GM18520 (cell line): ENCODE results near the gene NDUFA6.
"Not testable (repeated sequence)": the region's sequence is repeated elsewhere in the genome, so short reads cannot be mapped to it uniquely, and the experiment has no call there.

Experiments
- ATAC-seq: cut with Tn5 transposase; IDR thresholded peaks from one replicate; pipeline ENCODE4 v1.9.1; 2021; ENCODE audit not compliant: unreplicated experiment

NDUFA6 gene

DNA sequence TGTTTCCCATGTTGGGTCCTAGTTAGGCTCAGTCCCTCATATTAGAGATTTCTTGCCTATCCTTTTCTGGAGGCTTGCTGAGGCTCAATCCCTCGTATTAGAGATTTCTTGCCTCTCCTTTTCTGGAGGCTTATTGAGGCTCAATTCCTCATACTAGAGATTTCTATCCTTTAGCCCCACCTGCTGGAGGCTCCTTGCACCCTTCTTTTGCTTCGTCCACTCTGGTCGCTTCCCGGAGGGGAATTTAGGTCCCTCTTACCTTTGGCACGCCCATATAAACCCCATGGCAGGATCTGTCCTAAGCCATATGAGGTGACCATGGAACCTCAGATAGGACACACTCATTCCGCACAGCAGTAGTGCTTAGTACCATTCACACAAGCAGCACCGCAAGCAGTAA, 24.1 kb upstream of the NDUFA6 start:
- ATAC-seq: no peak

DNA sequence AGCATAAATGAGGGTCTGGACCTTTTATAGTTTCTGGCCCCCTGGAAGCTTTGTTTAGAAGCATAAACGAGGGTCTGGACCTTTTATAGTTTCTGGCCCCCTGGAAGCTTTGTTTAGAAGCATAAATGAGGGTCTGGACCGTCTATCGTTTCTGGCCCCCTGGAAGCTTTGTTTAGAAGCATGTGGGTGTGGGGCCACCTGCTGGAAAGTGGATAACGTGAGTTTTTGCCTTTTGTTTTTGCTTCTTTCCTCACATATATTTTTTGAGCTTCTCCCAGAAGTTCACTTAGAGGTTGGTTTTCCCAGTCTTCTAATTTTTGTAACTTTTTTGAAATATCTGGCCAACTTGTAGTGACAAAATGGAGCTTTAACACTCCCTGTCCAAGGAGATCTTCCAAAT, 22.2 kb upstream of the NDUFA6 start:
- not testable (repeated sequence) for ATAC-seq

GRCh38 chr22:42111798-42112197, 21.2 kb upstream of the NDUFA6 start:
- no peak for ATAC-seq

DNA sequence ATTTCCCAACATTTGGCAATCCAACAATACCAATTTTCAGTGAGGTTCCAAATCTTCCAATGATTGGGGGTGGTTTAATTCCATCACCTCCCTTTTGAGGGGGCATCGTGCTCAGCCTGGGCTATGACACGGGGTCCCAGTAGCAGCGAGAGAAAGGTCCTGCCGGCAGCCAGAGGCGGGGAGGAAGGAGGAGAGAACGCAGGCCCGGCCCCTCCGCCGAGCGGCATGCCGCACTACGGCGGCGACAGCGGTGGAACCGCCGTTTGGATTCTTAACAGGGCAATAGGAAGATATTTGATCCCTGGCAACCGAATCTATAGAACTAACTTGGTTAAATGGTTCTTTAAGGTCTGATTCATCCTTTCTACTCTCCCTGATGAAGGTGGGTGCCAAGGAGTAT, 18.3 kb upstream of the NDUFA6 start:
- ATAC-seq: no peak

DNA sequence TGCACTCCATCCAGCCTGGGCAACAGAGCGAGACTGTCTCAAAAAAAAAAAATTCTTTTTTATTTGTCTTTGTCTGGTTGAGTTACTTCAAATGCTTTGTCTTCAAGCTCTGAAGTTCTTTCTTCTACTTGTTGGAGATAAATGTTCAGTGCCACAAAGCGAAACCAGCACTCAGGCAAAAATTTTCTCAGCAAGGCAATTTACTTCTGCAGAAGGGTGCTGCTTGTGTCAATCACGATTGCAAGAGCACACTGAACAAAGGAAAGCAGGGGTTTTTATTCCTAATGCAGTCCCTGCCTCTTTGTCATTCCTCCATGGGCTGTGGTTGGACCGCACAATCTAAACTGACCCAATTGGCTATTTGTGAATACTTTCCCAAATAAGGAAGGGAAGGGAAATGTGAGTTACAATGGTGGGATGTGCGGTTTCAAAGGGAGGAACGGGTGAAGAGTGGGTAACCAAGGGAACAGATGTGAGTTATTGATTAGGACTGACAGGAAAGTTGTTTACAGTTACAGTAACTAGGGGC, 13.8 kb upstream of the NDUFA6 start:
- ATAC-seq: not testable (repeated sequence)

DNA sequence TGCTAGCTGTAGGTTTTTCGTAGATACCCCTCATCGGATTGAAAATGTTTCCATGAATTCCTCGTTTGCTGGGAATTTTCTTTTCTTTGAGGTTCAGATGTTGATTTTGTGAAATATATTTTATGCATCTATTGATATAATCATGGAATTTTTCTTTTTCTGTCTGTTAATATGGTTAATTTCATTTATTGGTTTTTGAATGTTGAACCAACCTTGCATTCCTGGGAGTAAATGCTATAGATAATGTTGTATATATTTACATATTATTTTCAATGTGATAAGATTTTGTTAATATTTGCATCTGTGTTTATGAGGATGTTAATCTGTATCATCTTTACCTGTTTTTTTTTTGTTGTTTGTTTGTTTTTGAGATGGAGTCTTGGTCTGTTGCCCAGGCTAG, 10.6 kb upstream of the NDUFA6 start:
- no peak for ATAC-seq

DNA sequence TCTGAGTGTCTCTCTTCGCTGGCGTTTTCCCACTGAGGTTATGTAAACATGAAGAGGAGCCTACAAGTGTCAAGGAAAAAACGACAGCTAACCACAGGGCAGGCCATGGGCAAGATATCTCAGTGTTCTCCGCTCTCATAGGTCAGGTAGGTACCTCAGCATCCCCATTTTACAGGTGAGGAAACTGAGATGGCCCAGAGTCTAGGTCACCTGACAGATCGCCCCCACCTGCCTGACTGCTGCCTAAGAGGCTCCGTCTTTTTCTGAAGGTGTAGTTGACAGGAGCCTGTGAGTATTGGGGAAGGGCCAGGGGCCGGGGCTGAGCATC, 847 bp upstream of the NDUFA6 start:
- no peak for ATAC-seq

GRCh38 chr22:42086051-42086450, 4.5 kb downstream of the NDUFA6 start:
- ATAC-seq: no peak

DNA sequence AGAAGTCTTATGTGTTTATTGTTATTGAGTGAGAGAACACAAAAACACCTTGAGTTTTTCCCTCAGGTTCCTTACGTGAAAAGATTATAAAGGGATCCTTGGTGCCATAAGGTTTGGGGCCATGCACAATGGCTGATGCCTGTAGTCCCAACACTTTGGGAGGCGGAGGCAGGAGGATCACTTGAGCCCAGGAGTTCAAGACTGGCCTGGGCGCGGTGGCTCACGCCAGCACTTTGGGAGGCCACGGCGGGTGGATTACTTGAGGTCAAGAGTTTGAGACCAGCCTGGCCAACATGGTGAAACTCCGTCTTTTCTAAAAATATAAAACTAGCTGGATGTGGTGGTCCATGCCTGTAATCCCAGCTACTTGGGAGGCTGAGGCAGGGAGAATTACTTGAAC, 5.7 kb downstream of the NDUFA6 start:
- no peak for ATAC-seq

DNA sequence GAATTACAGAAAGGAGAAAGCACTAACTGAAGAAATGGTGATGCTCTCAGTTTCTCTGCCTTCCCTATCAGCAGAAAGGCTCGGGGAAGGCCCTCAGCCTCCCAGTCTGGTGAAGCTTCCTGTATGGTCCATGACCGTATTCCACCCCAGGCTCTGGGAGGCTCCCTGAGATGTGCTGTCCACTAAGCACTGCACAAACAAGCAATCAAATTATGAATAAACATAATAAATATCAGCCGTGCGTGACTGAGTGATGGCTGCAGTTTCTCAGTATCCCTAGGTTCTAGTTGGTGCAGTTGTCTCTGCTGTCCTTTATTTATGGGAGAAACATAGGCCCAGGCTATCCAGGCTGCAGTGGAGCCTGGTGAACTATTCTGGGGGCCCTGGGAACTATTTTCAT, 7.5 kb downstream of the NDUFA6 start:
- no peak for ATAC-seq

GRCh38 chr22:42080287-42080686, 10.3 kb downstream of the NDUFA6 start:
- ATAC-seq: no peak

DNA sequence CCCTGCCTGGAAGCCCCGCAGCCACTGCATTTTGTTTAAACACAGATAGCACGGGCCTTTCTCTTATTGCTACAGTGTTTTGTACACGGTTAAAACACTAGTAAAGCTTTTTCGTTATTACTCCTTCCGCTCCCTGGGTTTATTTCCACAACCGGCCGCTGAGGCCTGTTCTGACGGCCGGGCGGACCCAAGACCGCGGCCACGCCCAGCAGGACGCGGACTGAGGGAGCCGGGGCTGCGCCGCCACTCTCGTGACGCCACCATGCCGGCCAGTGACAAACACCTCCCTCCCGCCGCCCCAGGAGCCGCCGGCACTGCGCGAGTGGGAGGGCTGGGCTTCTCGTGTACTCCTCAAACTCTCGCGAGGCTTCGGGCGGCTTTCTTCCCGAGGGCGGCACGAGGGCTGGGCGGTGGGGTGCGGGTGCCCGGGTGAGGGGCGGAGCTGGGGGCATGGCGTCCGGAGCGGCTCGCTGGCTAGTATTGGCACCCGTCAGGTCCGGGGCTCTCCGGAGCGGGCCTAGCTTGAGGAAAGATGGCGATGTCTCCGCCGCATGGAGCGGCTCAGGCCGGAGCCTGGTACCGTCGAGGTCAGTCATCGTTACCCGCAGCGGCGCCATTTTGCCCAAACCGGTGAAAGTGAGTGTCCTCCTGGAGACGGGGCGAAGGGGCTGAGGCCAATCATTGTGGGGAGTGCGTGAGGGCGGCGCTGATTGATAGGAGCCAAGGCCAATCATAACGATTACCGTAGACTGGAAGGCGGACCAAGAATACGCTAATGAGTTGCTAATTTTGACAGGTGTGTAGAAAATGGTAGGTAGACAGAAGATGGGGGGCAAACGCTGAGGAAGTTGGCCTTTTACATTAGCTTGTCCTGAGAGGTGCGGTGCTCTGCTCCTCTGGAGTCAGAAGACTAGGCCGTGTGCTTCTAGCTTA, 11.0 kb downstream of the NDUFA6 start, which contains the start of gene SMDT1:
Gene SMDT1, plus strand, starts transcription at position 382 of the 933 bp plus-strand sequence. Its CDS starts 69 bp downstream, at position 451.
- ATAC-seq: peak; percentile 79

DNA sequence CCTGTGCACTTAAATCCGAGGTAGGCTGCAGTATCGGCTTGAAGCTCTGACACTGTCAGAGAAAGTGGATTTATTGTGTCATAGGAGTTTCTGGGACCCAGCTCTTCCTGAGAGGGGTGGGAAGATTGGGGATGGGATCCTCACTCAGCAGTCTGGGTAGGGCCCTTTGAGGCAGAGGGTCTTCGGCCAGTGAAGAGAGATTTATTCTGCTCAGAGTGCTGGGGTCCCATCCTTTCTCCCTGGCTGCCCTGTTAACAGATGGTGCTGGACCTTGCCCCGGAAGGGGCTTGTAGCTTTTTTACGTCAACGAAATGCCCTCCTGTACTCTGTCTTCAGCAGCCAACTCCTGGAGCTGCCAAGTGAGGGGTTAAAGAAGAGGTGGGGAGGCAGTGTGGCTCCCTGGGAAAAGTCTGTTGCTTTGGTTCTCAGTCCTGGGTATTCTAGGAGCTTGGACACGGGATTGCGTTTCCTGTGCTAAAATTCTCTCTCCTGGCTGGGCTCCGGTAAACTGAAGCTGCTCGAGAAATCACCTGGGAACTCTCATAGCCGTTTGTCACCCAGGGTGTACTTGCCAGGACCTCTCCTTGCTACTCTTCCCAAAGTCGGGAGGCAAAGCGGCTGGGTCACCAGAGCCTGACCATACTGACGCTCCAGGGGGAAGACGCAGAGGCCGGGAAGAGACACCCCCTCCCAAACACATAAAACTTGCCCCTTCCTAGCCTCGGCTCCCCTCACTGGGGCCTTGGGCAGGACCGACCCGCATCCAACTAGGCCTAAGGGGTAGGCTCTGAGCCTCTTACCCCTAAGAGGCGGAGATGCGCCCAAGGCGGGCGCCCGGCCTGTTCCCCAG, 11.9 kb downstream of the NDUFA6 start:
- no peak for ATAC-seq

- no peak for ATAC-seq
Measured at GRCh38 chr22:42077486-42078125, 13.0 kb downstream of the NDUFA6 start.

GRCh38 chr22:42076764-42077485, 13.6 kb downstream of the NDUFA6 start:
- no peak for ATAC-seq

- ATAC-seq: no peak
Measured at GRCh38 chr22:42074846-42075676, 15.5 kb downstream of the NDUFA6 start.

- ATAC-seq: no peak
Measured at GRCh38 chr22:42074132-42074811, 16.3 kb downstream of the NDUFA6 start, which contains the start of gene PHETA2. PHETA2 (plus strand) TSS chr22:42074248; CDS start chr22:42077294, 3,046 bp downstream.

DNA sequence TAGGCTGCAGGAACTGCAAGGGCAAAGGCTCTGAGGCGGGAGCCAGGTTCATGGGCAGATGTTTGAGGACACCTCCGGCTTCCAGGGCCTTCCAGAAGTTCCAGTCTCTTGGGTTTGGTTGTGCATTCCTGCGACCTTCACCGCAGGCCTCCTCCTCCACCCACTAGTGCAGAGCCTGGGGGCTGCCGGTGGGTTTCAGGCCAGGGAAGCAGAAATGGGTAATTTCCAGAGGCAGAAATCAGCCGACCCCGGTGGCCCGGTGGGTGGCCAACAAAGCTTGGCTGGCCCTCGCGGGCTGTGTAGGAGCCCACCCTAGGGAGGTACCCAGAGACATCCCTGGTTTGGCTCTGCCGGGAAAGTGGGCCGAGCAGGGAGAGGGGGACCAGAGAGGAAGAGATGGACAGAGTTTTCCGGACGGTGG, 16.9 kb downstream of the NDUFA6 start:
- ATAC-seq: no peak
